ENCODE data around the gene MYOCD.

GRCh38 chr17:12745486-12745885 is 79.8 kb downstream of the MYOCD start:
- TF ChIP-seq EZH2 (IDR thresholded peaks at IDR 0.05; ENCODE audit: insufficient read depth, poor library complexity, severe bottlenecking) (no peak), EZH2phosphoT487 (IDR thresholded peaks at IDR 0.05; ENCODE audit: insufficient read depth, low read depth) (no peak)
